ENCODE data around the gene ASB2.

GRCh38 chr14:93911975-93912615 lies 64.3 kb downstream of the ASB2 start:
- no peak for TF ChIP-seq BRCA1 (IDR thresholded peaks at IDR 0.05; ENCODE audit: low read depth, low read length)
- TF ChIP-seq RAD21 (IDR thresholded peaks at IDR 0.05 in 1 of 2, conservative IDR thresholded peaks at IDR 0.05 in 1 of 2; ENCODE audit: low read depth in 2 of 2, low read length in 2 of 2): no peak
- no peak for TF ChIP-seq USF2 (IDR thresholded peaks at IDR 0.05; ENCODE audit: low read length)
- no peak for TF ChIP-seq TAF1 (IDR thresholded peaks at IDR 0.05; ENCODE audit: low read depth, low read length)
- TF ChIP-seq CTCF (IDR thresholded peaks at IDR 0.05; ENCODE audit: control extremely low read depth in 1 of 3, insufficient read depth in 1 of 3, low read depth in 1 of 3, low read length in 3 of 3): no peak
- TF ChIP-seq EP300 (IDR thresholded peaks at IDR 0.05; ENCODE audit: borderline replicate concordance in 1 of 2, low read depth in 2 of 2, low read length in 2 of 2): no peak
- no peak for TF ChIP-seq POLR2AphosphoS5 (IDR thresholded peaks at IDR 0.05; ENCODE audit: low read depth, low read length)
- no peak for TF ChIP-seq CEBPB (IDR thresholded peaks at IDR 0.05; ENCODE audit: low read depth, low read length)
- no peak for TF ChIP-seq EZH2 (IDR thresholded peaks at IDR 0.05; ENCODE audit: low read depth, low read length, severe bottlenecking)
- no peak for TF ChIP-seq CREB1 (IDR thresholded peaks at IDR 0.05)
- no peak for TF ChIP-seq E2F6 (IDR thresholded peaks at IDR 0.05)
- TF ChIP-seq PHF8 (conservative IDR thresholded peaks at IDR 0.05; ENCODE audit: low read depth, low read length): no peak
